H1 (cell line): ENCODE measurements around the gene IGF1. TPM values are rescaled to one million over a fixed set of nuclear protein-coding genes. Genes with fewer than 3 reads are reported as not detected.

Experiments used
- CTCF ChIA-PET: fragments of 300-600 bp; sonication (Branson Sonifier 250); formaldehyde crosslinking; loops from one replicate; lab custom pipeline; 2021; ENCODE audit not compliant: partially characterized antibody; lab: Charles Lee
- POLR2A ChIA-PET: fragments of 300-600 bp; sonication (Branson Sonifier 250); formaldehyde crosslinking; loops from one replicate; lab custom pipeline; 2021; ENCODE audit warnings: inconsistent platforms; ENCODE audit not compliant: partially characterized antibody; lab: Charles Lee
- DNase-seq, 2 experiments: peaks; one replicate each; pipeline versions ENCODE4 v3.0.0 to v3.0.0-alpha.2; 2010 to 2022; ENCODE audit warnings: low spot score in 2 of 2, low read depth in 1 of 2, mixed read lengths in 1 of 2
- FAIRE-seq: peaks from 2 replicates; lab custom pipeline; 2011; peaks lifted over from hg19 to GRCh38; lab: Jason Lieb, UNC
- H2AFZ ChIP-seq: 2 replicates; pipeline ENCODE4 v1.8.1; 2012; ENCODE audit warnings: low read length, inconsistent platforms
- H2AK5ac ChIP-seq: 2 replicates; pipeline ENCODE4 v1.6.1; 2013; ENCODE audit warnings: low read depth, low read length
- H2BK120ac ChIP-seq: replicated peaks from 2 replicates; pipeline ENCODE3; 2013; ENCODE audit warnings: low read depth, low read length, inconsistent platforms
- H2BK12ac ChIP-seq: 2 replicates; pipeline ENCODE4 v1.6.1; 2013; ENCODE audit warnings: low read depth, low read length
- H2BK15ac ChIP-seq: 2 replicates; pipeline ENCODE4 v1.6.1; 2013; ENCODE audit warnings: low read length
- H2BK20ac ChIP-seq: 2 replicates; pipeline ENCODE4 v1.6.1; 2013; ENCODE audit warnings: low read length
- H2BK5ac ChIP-seq: 2 replicates; pipeline ENCODE4 v1.6.1; 2013; ENCODE audit warnings: low read depth, low read length
- H3K14ac ChIP-seq: 2 replicates; pipeline ENCODE4 v1.6.1; 2013; ENCODE audit warnings: inconsistent platforms; ENCODE audit not compliant: insufficient read length
- H3K18ac ChIP-seq: 2 replicates; pipeline ENCODE4 v1.6.1; 2013; ENCODE audit warnings: low read length; ENCODE audit errors: extremely low read depth
- H3K23ac ChIP-seq: 2 replicates; pipeline ENCODE4 v1.6.1; 2013; ENCODE audit warnings: inconsistent platforms; ENCODE audit not compliant: insufficient read length
- H3K23me2 ChIP-seq: 2 replicates; pipeline ENCODE4 v1.6.1; 2013; ENCODE audit warnings: low read depth, low read length
- H3K27ac ChIP-seq: 2 replicates; pipeline ENCODE4 v1.6.1; 2011; ENCODE audit warnings: low read depth, low read length, inconsistent platforms
- H3K27me3 ChIP-seq, 4 experiments: replicated peaks in 1 of 4; 1 replicate in 1 of 4; 2 replicates in 3 of 4; pipeline versions ENCODE4 v1.6.1 to v1.8.1; 2011 to 2013; ENCODE audit warnings: low read length in 3 of 4, mild to moderate bottlenecking in 3 of 4, inconsistent platforms in 2 of 4, mixed read lengths in 2 of 4, moderate library complexity in 1 of 4; ENCODE audit not compliant: control insufficient read depth in 3 of 4, insufficient read depth in 3 of 4; ENCODE audit errors: extremely low read depth in 1 of 4
- H3K36me3 ChIP-seq, 4 experiments: 2 replicates each; pipeline versions ENCODE4 v1.6.1 to v1.8.1; 2011 to 2013; ENCODE audit warnings: mild to moderate bottlenecking in 4 of 4, low read length in 3 of 4, moderate library complexity in 2 of 4, control low read depth in 1 of 4, inconsistent platforms in 1 of 4; ENCODE audit not compliant: insufficient read depth in 4 of 4, control insufficient read depth in 2 of 4
- H3K4ac ChIP-seq: replicated peaks from 2 replicates; pipeline ENCODE3; 2013; ENCODE audit warnings: low read length, low read depth, mixed read lengths, inconsistent platforms; ENCODE audit not compliant: insufficient read length
- H3K4me1 ChIP-seq, 4 experiments: replicated peaks in 1 of 4; 1 replicate in 1 of 4; 2 replicates in 3 of 4; pipeline versions ENCODE4 v1.6.1 to v1.8.1; 2011 to 2013; ENCODE audit warnings: low read length in 3 of 4, inconsistent platforms in 2 of 4, mixed read lengths in 1 of 4; ENCODE audit not compliant: insufficient read depth in 4 of 4, control insufficient read depth in 3 of 4
- H3K4me2 ChIP-seq, 2 experiments: 2 replicates each; pipeline versions ENCODE4 v1.6.1 to v1.8.1; 2011 to 2013; ENCODE audit warnings: low read depth in 2 of 2, low read length in 2 of 2, control low read depth in 1 of 2, inconsistent platforms in 1 of 2, mild to moderate bottlenecking in 1 of 2; ENCODE audit not compliant: insufficient read depth in 1 of 2
- H3K4me3 ChIP-seq, 4 experiments: fragments of 200-600, 300-600 bp in 1 of 4; sonication (generic), shearing (Covaris generic), sonication (Bioruptor Twin) in 1 of 4; 2 replicates each; pipeline versions ENCODE4 v1.5.1 to v1.8.1; 2011 to 2016; ENCODE audit warnings: low read length in 4 of 4, low read depth in 3 of 4, control low read depth in 2 of 4, inconsistent platforms in 2 of 4, mild to moderate bottlenecking in 2 of 4, mixed read lengths in 1 of 4, moderate library complexity in 1 of 4; ENCODE audit not compliant: insufficient read depth in 2 of 4; ENCODE audit errors: extremely low read depth in 1 of 4
- H3K56ac ChIP-seq: replicated peaks from 2 replicates; pipeline ENCODE3; 2013; ENCODE audit warnings: low read depth, mild to moderate bottlenecking, mixed read lengths, low read length, inconsistent platforms; ENCODE audit not compliant: insufficient read length
- H3K79me1 ChIP-seq: 2 replicates; pipeline ENCODE4 v1.6.1; 2013; ENCODE audit warnings: low read depth, low read length, control low read depth
- H3K79me2 ChIP-seq, 2 experiments: 2 replicates each; pipeline versions ENCODE4 v1.6.1 to v1.8.1; 2012 to 2013; ENCODE audit warnings: low read length in 2 of 2, mild to moderate bottlenecking in 2 of 2, inconsistent platforms in 1 of 2; ENCODE audit not compliant: insufficient read depth in 2 of 2, control insufficient read depth in 1 of 2
- H3K9ac ChIP-seq, 4 experiments: replicated peaks in 1 of 4; 1 replicate in 1 of 4; 2 replicates in 3 of 4; pipeline versions ENCODE4 v1.6.1 to v1.8.1; 2011 to 2013; ENCODE audit warnings: low read depth in 3 of 4, low read length in 3 of 4, control low read depth in 2 of 4, mild to moderate bottlenecking in 2 of 4, moderate library complexity in 2 of 4, inconsistent platforms in 1 of 4; ENCODE audit errors: extremely low read depth in 1 of 4
- H3K9me3 ChIP-seq, 2 experiments: 2 replicates each; pipeline versions ENCODE4 v1.6.1 to v1.8.1; 2012 to 2013; ENCODE audit warnings: mild to moderate bottlenecking in 2 of 2, moderate library complexity in 2 of 2, control low read depth in 1 of 2, inconsistent platforms in 1 of 2, low read depth in 1 of 2, low read length in 1 of 2, mixed read lengths in 1 of 2; ENCODE audit not compliant: insufficient read depth in 2 of 2
- H4K20me1 ChIP-seq, 2 experiments: replicated peaks in 1 of 2; 2 replicates each; pipeline versions ENCODE3 to v1.8.1; 2011 to 2013; ENCODE audit warnings: inconsistent platforms in 2 of 2, low read length in 2 of 2, mild to moderate bottlenecking in 1 of 2; ENCODE audit not compliant: insufficient read depth in 2 of 2, control insufficient read depth in 1 of 2
- H4K5ac ChIP-seq: 2 replicates; pipeline ENCODE4 v1.6.1; 2013; ENCODE audit warnings: low read length, low read depth, mixed read lengths, inconsistent platforms; ENCODE audit not compliant: insufficient read length
- H4K8ac ChIP-seq: 2 replicates; pipeline ENCODE4 v1.8.0; 2013; ENCODE audit warnings: mild to moderate bottlenecking, moderate library complexity, low read length, inconsistent platforms; ENCODE audit not compliant: insufficient read depth; ENCODE audit errors: extremely low read depth
- H4K91ac ChIP-seq: replicated peaks from 2 replicates; pipeline ENCODE3; 2013; ENCODE audit warnings: low read length, mixed read lengths, inconsistent platforms; ENCODE audit not compliant: insufficient read length
- SIN3A ChIP-seq, 2 experiments: IDR thresholded peaks in 1 of 2; conservative IDR thresholded peaks in 1 of 2; 2 replicates each; pipeline ENCODE4 v1.6.1; 2011 to 2012; ENCODE audit warnings: low read length in 2 of 2, improper control_type of control experiment in 1 of 2, low read depth in 1 of 2, mild to moderate bottlenecking in 1 of 2
- WGBS, 2 experiments: shearing (Covaris generic) in 1 of 2; methylation state at CpG; one replicate each; pipeline versions ENCODE4 v1.1.6 to v1.1.7; 2013 to 2015; ENCODE audit warnings: low lambda C conversion rate in 2 of 2, mixed read lengths in 2 of 2, inconsistent platforms in 1 of 2, low coverage in 1 of 2, missing lambda C conversion rate in 1 of 2; ENCODE audit not compliant: insufficient replicate concordance in 2 of 2, insufficient coverage in 1 of 2, insufficient read length in 1 of 2; ENCODE audit errors: extremely low coverage in 1 of 2, missing lambda C conversion rate in 1 of 2; 5-methylcytosine and 5-hydroxymethylcytosine counted together
- polyA plus RNA-seq, 7 experiments: library from polyadenylated mRNA; depleted of rRNA in 3 of 7; stranded (reverse) in 5 of 7; unstranded in 2 of 7; fragments of >200 nt in 5 of 7; fragments of 200-250 nt in 2 of 7; gene quantifications; 1 replicate in 5 of 7; 2 replicates in 1 of 7; 4 replicates in 1 of 7; pipeline versions ENCODE4 v1.2.1 to v1.2.3, GENCODE V29; 2011 to 2013; ENCODE audit warnings: missing spikeins in 2 of 7, mixed read lengths in 2 of 7
- total RNA-seq: library from RNA; stranded (reverse); fragmentation: NEBNext Ultra II Directional; extraction: Animal tissue kit (Norgen Biotek cat#: 25700); gene quantifications from 2 replicates; pipeline ENCODE4 v1.2.1, GENCODE V29; 2021

IGF1 gene
- total and polyA plus RNA-seq, 2 of the 8 experiments (the other 6 are each of a cell fraction or from before 2014, with no cell fraction given) = not detected

DNA sequence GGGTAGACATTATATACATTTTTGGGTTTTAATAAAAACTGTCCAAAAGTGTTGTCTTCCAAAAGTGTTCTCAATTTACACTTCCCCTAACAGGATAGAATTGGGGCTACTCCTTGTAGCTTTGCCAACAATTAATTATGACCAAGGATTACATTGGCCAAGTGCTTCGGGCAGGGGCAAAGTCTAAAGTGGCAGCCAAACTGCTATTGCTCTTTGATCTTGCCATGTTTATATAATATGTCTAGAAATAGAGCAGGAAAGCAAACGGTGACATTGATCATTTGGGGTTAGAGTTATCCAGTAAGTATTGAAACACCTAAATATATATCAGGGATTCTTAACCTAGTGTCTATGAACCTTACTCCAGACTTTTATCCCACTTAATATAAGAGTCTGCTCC, 31.2 kb upstream of the IGF1 start:
- Histone ChIP-seq H2BK20ac (no peak overlapping the region), H3K18ac (no peak overlapping the region), H3K4me3 (no peak overlapping the region), H3K4me2 (no peak overlapping the region), H3K79me1 (no peaks in the 10 kb centered on the region), H3K4me1 (no peaks in the 10 kb centered on the region; a peak in 1 of 7 replicates), H3K36me3 (no peaks in the 10 kb centered on the region), H3K4ac (no peak overlapping the region), H4K91ac (no peak overlapping the region), H2BK5ac (no peak overlapping the region), H2BK15ac (no peak overlapping the region), H3K14ac (no peak overlapping the region), H3K56ac (no peak overlapping the region), H3K9ac (no peak overlapping the region), H2BK120ac (no peak overlapping the region), H3K23me2 (no peaks in the 10 kb centered on the region), H3K27ac (no peak overlapping the region), H2AFZ (no peak overlapping the region), H2BK12ac (no peak overlapping the region), H4K20me1 (no peaks in the 10 kb centered on the region), H4K5ac (no peak overlapping the region), H3K79me2 (no peaks in the 10 kb centered on the region), H4K8ac (no peak overlapping the region), H3K27me3 (no peaks in the 10 kb centered on the region), H3K9me3 (no peaks in the 10 kb centered on the region), H2AK5ac (no peak overlapping the region), H3K23ac (no peak overlapping the region)
- FAIRE-seq = no peak
- ChIA-PET POLR2A (no interaction called here), CTCF (interaction anchor here (0.9 to 2.9 kb wide), 5 partner anchors 10 to 86 kb away, joined by 3 to 14 read pairs (median 3); no protein-coding TSS in a partner anchor)
- WGBS, 2 experiments = 84% methylated on average over 2 of the region's 2 CpGs; no CpG with 5 or more reads in 1 of the 2 experiments
- DNase-seq = no peak
- TF ChIP-seq SIN3A (conservative IDR thresholded peaks at IDR 0.05 in 1 of 2, IDR thresholded peaks at IDR 0.05 in 1 of 2; ENCODE audit: low read depth in 1 of 2, low read length in 2 of 2) = no peak
